ENCODE data around the gene ZNF536. TPM values are rescaled to one million over a fixed set of nuclear protein-coding genes. Genes with fewer than 3 reads are reported as not detected.

The ZNF536 gene
- total and polyA plus RNA-seq, 2 donors (not counting 3 experiments of a cell fraction or from before 2014, with no cell fraction given), result not detected

GRCh38 chr19:30423481-30423880, 51.3 kb downstream of the ZNF536 start:
- dilution Hi-C loops (cut with MboI; ENCODE audit: extremely low pct_ligation_motif_present, low sequenced_read_pairs), result no loop called here
- Histone ChIP-seq H3K4me2 (ENCODE audit: insufficient read depth, low read length) (no peak overlapping the region), H3K9ac (replicated peaks; ENCODE audit: extremely low read depth, insufficient read depth, low read length) (no peak overlapping the region), H2AFZ (ENCODE audit: low read depth, low read length) (no peak overlapping the region), H3K27ac (ENCODE audit: insufficient read depth, low read depth, low read length) (no peak overlapping the region), H3K36me3 (ENCODE audit: control insufficient read depth in 2 of 2, extremely low read depth in 1 of 2, insufficient read depth in 2 of 2, low read length in 2 of 2) (no peaks in the 10 kb centered on the region), H3K9me3 (replicated peaks; ENCODE audit: control insufficient read depth, insufficient read depth, low read length) (peaks cover 4% of the 10 kb centered on the region), H3K9me1 (replicated peaks; ENCODE audit: control insufficient read depth, extremely low read depth, insufficient read depth, low read length) (no peaks in the 10 kb centered on the region), H3K4me3 (replicated peaks in 1 of 3; ENCODE audit: insufficient read depth in 1 of 3, low read depth in 1 of 3, low read length in 3 of 3) (no peak overlapping the region), H3K27me3 (ENCODE audit: control insufficient read depth in 2 of 2, insufficient read depth in 2 of 2, low read length in 2 of 2) (no peaks in the 10 kb centered on the region), H3K79me2 (ENCODE audit: control insufficient read depth, insufficient read depth, low read length) (no peaks in the 10 kb centered on the region), H3K4me1 (ENCODE audit: control insufficient read depth, extremely low read depth, insufficient read depth, low read length) (no peaks in the 10 kb centered on the region), H4K20me1 (replicated peaks; ENCODE audit: control insufficient read depth, extremely low read depth, insufficient read depth, low read length) (no peaks in the 10 kb centered on the region)
- CTCF ChIA-PET, result no interaction called here
- BruUV-seq (replicated peaks), result no TSS peak
- POLR2A ChIA-PET, result no interaction called here
- no peak for FAIRE-seq
- intact Hi-C loops (cut with micrococcal nuclease), result no loop called here
- no peak for DNase-seq (ENCODE audit: low read depth, low spot score)
- TF ChIP-seq CTCF (IDR thresholded peaks at IDR 0.05; ENCODE audit: extremely low read depth in 1 of 2, insufficient read depth in 1 of 2, low read depth in 1 of 2, low read length in 2 of 2), result no peak
- no peak for TF ChIP-seq MAX (IDR thresholded peaks at IDR 0.05; ENCODE audit: insufficient read depth, insufficient read length)
- TF ChIP-seq FOS (IDR thresholded peaks at IDR 0.05; ENCODE audit: borderline replicate concordance, insufficient read depth, low read length), result no peak
- no peak for TF ChIP-seq MYC (IDR thresholded peaks at IDR 0.05; ENCODE audit: low read depth, low read length)
- TF ChIP-seq GATA2 (IDR thresholded peaks at IDR 0.05; ENCODE audit: insufficient read depth, insufficient read length, low read depth, low read length), result no peak
- TF ChIP-seq POLR2AphosphoS5 (IDR thresholded peaks at IDR 0.05; ENCODE audit: insufficient read depth, low read depth, low read length), result no peak
- no peak for TF ChIP-seq JUN (IDR thresholded peaks at IDR 0.05; ENCODE audit: borderline replicate concordance, insufficient read depth, insufficient read length, low read depth)
- no peak for TF ChIP-seq POLR2A (IDR thresholded peaks at IDR 0.05; ENCODE audit: low read depth, low read length)
- no peak for TF ChIP-seq EZH2 (IDR thresholded peaks at IDR 0.05; ENCODE audit: borderline replicate concordance, low read depth, low read length, severe bottlenecking)
